A549 treated with GW870086 at 1 μM for 4 hours (cell line): ENCODE results near the gene FBXL5. TPM values are rescaled to one million over a fixed set of nuclear protein-coding genes. Genes with fewer than 3 reads are reported as not detected.

ENCODE experiments used
- total RNA-seq: library from RNA; stranded (reverse); fragments of 200-300 nt; extraction: Qiagen RNA extraction; gene quantifications from 5 replicates; pipeline ENCODE4 v1.2.3, GENCODE V29; 2022; ENCODE audit warnings: low read depth

The FBXL5 gene, protein sequence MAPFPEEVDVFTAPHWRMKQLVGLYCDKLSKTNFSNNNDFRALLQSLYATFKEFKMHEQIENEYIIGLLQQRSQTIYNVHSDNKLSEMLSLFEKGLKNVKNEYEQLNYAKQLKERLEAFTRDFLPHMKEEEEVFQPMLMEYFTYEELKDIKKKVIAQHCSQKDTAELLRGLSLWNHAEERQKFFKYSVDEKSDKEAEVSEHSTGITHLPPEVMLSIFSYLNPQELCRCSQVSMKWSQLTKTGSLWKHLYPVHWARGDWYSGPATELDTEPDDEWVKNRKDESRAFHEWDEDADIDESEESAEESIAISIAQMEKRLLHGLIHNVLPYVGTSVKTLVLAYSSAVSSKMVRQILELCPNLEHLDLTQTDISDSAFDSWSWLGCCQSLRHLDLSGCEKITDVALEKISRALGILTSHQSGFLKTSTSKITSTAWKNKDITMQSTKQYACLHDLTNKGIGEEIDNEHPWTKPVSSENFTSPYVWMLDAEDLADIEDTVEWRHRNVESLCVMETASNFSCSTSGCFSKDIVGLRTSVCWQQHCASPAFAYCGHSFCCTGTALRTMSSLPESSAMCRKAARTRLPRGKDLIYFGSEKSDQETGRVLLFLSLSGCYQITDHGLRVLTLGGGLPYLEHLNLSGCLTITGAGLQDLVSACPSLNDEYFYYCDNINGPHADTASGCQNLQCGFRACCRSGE
- total RNA-seq, result 29.4 to 32.9 TPM (median 30.7 TPM) in 5 replicates

DNA sequence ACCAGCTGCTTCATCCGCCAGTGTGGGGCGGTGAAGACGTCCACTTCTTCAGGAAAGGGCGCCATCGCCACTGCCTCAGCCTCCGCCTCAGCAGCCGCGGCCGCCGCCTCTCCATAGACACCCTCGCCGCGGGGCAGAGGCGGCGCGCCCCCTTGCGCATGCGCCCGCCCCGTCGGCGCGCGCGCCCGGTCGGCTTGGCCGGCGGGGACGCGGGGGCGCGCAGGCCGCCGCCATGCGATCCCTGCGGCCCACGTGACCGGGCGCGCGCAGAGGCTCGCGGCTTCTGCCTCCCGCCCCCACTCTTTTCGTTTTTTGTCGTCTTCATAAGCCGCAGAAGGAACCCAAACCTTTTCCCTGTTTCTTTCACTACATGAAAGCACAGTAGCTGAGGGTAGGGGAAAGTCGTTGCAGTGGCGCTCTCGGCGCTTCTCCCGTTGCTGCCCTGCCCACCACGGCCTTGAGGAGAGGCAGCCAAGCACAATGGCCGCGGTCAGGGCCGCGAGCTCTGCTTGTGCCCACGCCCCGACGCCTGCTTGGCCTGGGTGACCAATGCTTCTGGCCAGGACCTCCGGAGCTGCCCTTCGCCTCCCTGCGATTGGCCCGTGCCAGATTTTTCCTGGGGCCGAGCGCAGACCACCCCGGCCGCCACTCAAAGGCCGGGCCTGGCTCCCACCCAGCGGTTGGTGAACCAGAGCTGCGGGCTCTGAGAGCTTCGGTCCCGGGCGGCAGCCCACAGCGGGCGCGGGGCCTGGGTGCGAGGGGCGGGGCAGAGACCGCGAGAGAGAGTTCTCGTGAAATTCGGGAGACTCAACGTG is at the start of gene FBXL5:
FBXL5 (minus strand) TSS at position 135 of the 815 bp plus-strand sequence; CDS start at position 65, 70 bp downstream.

DNA sequence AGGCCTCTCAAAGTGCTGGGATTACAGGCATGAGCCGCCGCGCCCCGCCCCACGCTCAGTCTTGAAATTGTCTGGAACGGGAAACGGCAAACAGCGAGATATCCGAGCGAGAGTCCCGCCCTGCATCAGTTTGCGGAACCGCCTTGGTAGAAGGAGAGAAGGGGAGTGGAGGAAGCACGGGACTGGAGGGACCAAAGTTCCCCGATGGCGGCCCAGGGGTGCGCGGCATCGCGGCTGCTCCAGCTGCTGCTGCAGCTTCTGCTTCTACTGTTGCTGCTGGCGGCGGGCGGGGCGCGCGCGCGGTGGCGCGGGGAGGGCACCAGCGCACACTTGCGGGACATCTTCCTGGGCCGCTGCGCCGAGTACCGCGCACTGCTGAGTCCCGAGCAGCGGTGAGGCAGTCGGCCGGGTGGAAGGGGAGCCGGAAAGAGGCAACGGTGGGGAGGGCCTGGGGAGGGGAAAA is 47.8 kb upstream of the FBXL5 start, which contains the start of gene BST1:
BST1 (plus strand) TSS at position 125 of the 463 bp plus-strand sequence; CDS start at position 205, 80 bp downstream.

DNA sequence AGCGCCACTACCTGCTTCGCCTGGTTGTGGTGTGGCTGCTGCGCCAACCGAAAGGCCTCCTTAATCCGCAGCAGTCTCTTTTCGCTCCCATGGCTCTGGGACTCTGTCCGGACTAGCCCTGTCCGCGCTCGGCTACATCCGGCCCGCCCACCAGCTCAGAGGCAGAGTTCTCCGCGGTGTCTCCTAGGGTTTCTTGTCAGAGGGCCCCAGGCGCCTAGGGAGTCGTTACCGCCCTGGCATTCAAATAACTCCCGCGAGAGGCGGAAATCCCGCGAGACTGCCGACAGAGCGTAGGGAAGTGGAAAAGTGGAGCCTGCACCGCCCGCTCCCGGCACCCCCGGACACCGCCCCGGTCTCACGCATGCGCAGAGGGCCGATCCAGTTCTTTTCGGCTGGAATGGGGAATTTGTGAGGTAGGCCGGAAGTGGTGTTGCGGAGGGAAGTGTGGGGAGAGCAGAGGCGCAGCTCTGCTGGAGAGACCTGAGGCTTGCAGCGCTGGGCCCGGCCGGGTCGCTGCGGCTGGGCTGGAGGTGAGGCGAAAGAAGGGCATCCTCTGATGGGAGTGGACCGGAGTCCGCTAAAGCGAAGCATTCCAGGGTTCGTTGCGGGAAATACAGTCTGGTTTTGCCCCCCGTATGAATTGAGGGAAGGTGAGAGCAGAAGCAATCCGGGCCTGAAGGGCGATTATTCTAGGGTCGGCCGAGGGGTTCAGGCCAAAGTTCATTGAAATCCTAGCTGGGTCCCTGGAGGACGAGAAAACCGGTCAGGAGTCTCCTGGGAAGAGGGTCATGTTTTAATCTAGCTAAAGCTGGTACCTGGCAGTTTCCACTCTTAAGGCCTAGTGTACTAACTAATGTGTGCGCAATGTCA is 26.4 kb upstream of the FBXL5 start, which contains the start of gene FAM200B:
FAM200B (plus strand) TSS at position 456 of the 870 bp plus-strand sequence. CDS start 5,151 bp downstream, outside the sequence.

Other genes starting within 250 kb of the FBXL5 start
- not detected in 5 replicates for gene C1QTNF7, start 227.3 kb downstream of the FBXL5 start, total RNA-seq
- 10.9 to 12.9 TPM (median 11.9 TPM) in 5 replicates for gene CC2D2A, start 185.5 kb downstream of the FBXL5 start, total RNA-seq
- 26.1 to 34.1 TPM (median 30.0 TPM) in 5 replicates for gene FAM200B, start 26.5 kb upstream of the FBXL5 start, total RNA-seq
- 15.9 to 18.1 TPM (median 16.9 TPM) in 5 replicates for gene BST1, start 47.7 kb upstream of the FBXL5 start, total RNA-seq
- gene CD38, start 123.0 kb upstream of the FBXL5 start, total RNA-seq, result 10.7 to 16.7 TPM (median 13.9 TPM) in 5 replicates